Bronchial epithelial cell (primary cell): ENCODE results near the gene DECR2. TPM values are rescaled to one million over a fixed set of nuclear protein-coding genes. Genes with fewer than 3 reads are reported as not detected.

Experiments
- DNase-seq: peaks from one replicate; pipeline ENCODE4 v3.0.0-alpha.2; 2010; ENCODE audit warnings: low read depth
- FAIRE-seq: peaks from 2 replicates; lab custom pipeline; 2011; peaks lifted over from hg19 to GRCh38; lab: Jason Lieb, UNC
- H3K27me3 ChIP-seq: 2 replicates; pipeline ENCODE4 v1.5.1; 2011; ENCODE audit warnings: low read length; ENCODE audit not compliant: control insufficient read depth, insufficient read depth
- H3K36me3 ChIP-seq: 2 replicates; pipeline ENCODE4 v1.5.1; 2011; ENCODE audit warnings: low read length; ENCODE audit not compliant: control insufficient read depth, insufficient read depth
- H3K4me3 ChIP-seq: 2 replicates; pipeline ENCODE4 v1.5.1; 2011; ENCODE audit warnings: mild to moderate bottlenecking, low read depth, low read length, control low read depth
- CTCF ChIP-seq: IDR thresholded peaks from 2 replicates; pipeline ENCODE4 v1.5.1; 2011; ENCODE audit warnings: mild to moderate bottlenecking, moderate library complexity, low read length, control low read depth, inconsistent platforms; ENCODE audit not compliant: insufficient read depth, severe bottlenecking
- total RNA-seq: library from RNA; depleted of rRNA; stranded (reverse); fragments of >200 nt; gene quantifications from 2 replicates; pipeline ENCODE4 v1.2.1, GENCODE V29; 2014

The DECR2 gene
- total RNA-seq, 1 donor from 2014 or later, result 3.7 TPM

GRCh38 chr16:425082-425718 lies 23.5 kb downstream of the DECR2 start, which contains the start of gene RAB11FIP3:
TSS of gene RAB11FIP3 (plus strand) at chr16:425649. CDS start at chr16:426007, 358 bp downstream.
- FAIRE-seq (no peak), DNase-seq (peak; percentile 37)
- no peaks in the 10 kb centered on the region for H3K27me3 ChIP-seq
- peak within 1 kb of the TSS; percentile 72 for H3K4me3 ChIP-seq
- peaks cover 1% of the 10 kb centered on the region for H3K36me3 ChIP-seq
- TF ChIP-seq CTCF, result peak; percentile 46

- no peak for TF ChIP-seq CTCF
- DNase-seq, result no peak
- H3K4me3 ChIP-seq, result peak overlapping the region; percentile 72
- H3K36me3 ChIP-seq, result peaks cover 1% of the 10 kb centered on the region
- H3K27me3 ChIP-seq, result no peaks in the 10 kb centered on the region
- FAIRE-seq, result no peak
Measured at GRCh38 chr16:425740-426114, 24.0 kb downstream of the DECR2 start.

- DNase-seq (no peak), FAIRE-seq (no peak)
- H3K36me3 ChIP-seq, result peaks cover 1% of the 10 kb centered on the region
- TF ChIP-seq CTCF, result no peak
- H3K4me3 ChIP-seq, result peak overlapping the region; percentile 72
- no peaks in the 10 kb centered on the region for H3K27me3 ChIP-seq
Measured at GRCh38 chr16:426115-426905, 24.6 kb downstream of the DECR2 start.

- no peak for TF ChIP-seq CTCF
- FAIRE-seq (no peak), DNase-seq (no peak)
- peaks cover 1% of the 10 kb centered on the region for H3K36me3 ChIP-seq
- no peaks in the 10 kb centered on the region for H3K27me3 ChIP-seq
- H3K4me3 ChIP-seq, result peak overlapping the region; percentile 72
Measured at GRCh38 chr16:426906-427249, 25.2 kb downstream of the DECR2 start.

- no peak for FAIRE-seq
- no peaks in the 10 kb centered on the region for H3K27me3 ChIP-seq
- DNase-seq, result no peak
- no peak for TF ChIP-seq CTCF
- peak overlapping the region; percentile 72 for H3K4me3 ChIP-seq
- H3K36me3 ChIP-seq, result peaks cover 1% of the 10 kb centered on the region
Measured at GRCh38 chr16:427250-427649, 25.6 kb downstream of the DECR2 start.

GRCh38 chr16:430904-431303 lies 29.2 kb downstream of the DECR2 start:
- no peak for DNase-seq
- FAIRE-seq, result no peak

More at GRCh38 chr16:430904-431303, 29.2 kb downstream of the DECR2 start:
- no peak for TF ChIP-seq CTCF
- H3K4me3 ChIP-seq, result no peak overlapping the region
- H3K27me3 ChIP-seq, result no peaks in the 10 kb centered on the region
- peaks cover 1% of the 10 kb centered on the region for H3K36me3 ChIP-seq
